Activated T-cell treated with anti-CD3 and anti-CD28 coated beads, Interleukin-2, amount 50 U/mL, for 48 hours (primary cell): Measurements from ENCODE around the gene PLA2G3.
"Not testable (repeated sequence)": the region's sequence is repeated elsewhere in the genome, so short reads cannot be mapped to it uniquely, and the experiment has no call there.

Source experiments
- DNase-seq, 2 experiments: peaks; one replicate each; pipeline ENCODE4 v3.0.0-alpha.2; 2020

The PLA2G3 gene

DNA sequence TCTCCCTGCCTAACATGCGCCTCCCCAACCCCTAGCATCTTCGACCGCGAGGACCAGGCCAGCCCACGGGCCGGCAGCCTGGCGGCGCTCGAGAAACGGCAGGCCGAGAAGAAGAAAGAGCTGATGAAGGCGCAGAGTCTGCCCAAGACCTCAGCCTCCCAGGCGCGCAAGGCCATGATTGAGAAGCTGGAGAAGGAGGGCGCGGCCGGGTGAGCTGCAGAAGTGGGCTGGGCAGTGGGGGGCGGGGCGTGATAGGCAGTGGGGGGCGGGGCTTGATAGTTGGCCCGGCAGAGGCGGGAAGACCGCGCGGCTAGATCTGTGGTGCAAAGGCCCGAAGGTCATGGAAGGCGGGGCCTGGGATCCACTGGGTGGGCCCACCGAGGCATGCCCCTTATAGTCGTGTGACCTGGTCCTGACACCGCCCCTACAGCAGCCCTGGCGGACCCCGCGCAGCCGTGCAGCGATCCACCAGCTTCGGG lies 41.6 kb downstream of the PLA2G3 start:
- DNase-seq, result no peak

DNA sequence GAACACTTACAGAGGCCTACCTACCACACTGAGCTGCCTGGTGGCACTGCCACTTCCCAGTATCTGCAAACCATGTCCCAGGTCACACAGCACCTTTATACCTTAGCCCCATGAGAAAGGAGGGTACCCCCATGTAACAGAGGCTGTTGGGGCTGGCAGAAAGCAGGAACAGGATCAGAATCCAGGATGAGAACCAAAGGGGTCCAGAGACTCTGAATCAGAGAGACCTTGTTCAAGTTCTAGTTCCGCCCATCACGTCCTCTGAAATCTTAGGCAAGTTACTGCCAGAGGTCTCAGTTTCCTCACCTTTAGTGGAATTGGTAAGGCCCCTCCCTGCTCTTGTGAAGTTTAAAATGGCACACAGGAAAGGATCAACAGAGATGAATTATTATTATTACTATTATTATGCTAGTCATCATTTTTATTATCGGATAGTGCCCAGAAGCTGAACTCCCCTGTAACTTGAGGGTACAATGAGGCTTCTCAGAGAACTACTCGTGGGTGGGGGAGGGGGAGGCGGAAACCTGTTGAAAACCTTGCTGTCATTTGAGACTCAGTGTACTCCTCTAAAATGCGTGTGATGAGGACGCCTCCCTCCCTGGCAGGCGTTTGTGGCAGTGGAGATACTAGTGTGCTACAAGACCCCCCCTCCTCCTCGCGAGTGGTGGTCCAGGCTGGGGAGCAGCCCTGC lies 42.2 kb downstream of the PLA2G3 start:
- DNase-seq, result no peak

DNA sequence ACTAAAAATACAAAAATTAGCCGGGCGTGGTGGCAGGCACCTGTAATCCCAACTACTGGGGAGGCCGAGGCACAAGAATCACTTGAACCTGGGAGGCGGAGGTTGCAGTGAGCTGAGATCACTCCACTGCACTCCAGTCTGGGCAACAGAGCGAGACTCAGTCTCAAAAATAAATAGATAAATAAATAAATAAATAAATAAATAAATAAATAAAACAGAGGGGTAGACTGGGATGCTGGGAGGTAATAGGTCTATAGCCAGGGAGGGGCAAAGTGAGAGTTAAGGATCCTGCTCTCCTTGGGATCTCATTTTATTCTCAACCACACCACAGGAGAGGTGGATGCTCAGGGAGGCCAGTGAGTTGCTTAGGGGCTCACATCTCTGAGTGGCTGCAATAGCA lies 42.8 kb downstream of the PLA2G3 start:
- DNase-seq, result not testable (repeated sequence)

DNA sequence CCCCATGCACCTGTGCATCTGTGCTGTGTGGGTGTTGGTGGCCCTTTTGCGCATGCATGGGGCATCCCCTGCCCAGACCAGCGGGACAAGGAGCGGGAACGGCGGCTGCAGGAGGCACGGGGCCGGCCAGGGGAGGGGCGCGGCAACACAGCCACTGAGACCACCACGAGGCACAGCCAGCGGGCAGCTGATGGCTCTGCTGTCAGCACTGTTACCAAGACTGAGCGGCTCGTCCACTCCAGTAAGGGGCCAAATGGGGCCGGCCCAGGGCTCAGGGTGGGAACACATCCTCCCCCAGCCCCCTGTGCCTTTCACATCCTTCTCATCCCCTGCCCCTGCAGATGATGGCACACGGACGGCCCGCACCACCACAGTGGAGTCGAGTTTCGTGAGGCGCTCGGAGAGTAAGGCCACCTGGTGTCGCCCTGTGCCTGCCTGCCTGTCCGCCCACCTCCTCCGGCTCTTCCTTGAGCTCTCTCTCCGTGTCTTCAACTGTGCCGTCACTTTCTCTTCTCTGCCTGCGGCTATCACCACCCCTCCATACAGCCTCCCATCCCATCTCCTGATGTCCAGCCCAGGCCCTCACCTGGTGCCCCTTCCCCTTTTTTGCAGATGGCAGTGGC lies 43.5 kb downstream of the PLA2G3 start:
- no peak for DNase-seq

DNA sequence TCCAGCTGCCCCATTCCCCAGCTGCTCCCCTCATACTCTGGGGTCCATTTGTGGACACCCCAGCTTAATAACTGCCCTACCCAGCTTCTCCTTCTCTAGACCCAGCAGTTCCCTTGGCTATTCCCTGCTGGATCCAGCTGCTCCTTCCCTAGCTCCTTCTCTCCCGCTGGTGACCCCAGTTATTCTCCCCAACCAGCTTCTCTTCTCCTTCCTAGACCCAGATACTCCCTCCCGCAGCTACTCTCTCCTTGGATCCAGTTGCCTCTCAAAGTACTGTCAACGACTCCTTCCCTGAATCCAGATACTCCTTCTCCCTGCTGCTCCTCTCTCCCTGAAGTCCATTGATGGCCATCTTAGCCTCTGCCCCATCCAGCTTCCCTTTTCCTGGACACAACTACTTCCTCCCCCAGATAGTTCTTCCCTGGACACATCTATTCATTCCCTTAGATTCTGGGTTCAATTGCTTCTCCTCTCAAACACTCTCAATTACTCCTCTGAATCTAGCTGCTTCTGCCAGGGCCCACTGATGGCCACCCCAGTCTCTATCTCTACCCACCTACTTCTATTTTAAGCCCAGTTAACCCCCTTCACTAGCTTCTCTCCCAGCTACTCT lies 44.6 kb downstream of the PLA2G3 start:
- DNase-seq, result no peak

DNA sequence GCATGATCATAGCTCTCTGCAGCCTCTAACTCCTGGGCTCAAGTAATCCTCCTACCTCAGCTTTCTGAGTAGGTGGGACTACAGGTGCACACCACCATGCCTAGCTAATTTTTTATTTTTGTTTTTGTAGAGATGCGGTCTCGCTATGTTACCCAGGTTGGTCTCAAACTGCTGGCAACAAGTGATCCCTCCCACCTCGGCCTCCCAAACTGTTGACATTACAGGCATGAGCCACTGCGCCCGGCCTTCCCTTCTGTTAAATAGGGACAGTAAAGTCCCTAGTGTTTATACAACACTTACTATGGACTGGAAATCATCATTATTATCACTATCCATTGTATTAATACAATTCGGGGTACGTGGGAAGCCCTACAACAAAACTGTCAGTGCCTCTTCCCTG lies 45.6 kb downstream of the PLA2G3 start:
- DNase-seq, result no peak

DNA sequence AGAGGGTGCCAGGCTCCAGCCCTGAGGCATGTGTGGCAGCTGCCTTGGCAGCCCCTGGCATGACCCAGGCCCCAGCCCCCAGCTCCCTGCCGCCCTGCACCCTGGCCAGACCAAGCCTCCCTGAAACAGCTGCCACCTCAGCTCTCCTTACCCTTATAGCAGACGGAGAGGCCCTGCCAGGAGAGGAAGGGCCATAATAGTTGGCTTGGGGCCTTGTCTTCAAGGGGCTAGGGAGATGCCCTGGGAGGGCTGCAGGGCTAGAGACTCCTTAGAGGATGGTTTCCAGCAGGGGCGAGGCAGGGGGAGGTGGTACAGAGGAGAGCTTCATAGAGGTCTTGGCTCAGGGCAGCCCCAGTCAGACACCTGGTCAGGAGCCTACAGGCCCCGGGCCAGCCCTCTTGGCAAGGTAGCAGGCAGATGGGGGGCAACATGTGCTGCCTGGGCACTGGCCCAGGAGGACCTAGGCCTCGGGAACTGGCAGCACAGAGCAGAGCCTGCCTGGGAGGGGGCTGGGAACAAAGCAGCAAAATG lies 46.2 kb downstream of the PLA2G3 start:
- DNase-seq, result no peak

DNA sequence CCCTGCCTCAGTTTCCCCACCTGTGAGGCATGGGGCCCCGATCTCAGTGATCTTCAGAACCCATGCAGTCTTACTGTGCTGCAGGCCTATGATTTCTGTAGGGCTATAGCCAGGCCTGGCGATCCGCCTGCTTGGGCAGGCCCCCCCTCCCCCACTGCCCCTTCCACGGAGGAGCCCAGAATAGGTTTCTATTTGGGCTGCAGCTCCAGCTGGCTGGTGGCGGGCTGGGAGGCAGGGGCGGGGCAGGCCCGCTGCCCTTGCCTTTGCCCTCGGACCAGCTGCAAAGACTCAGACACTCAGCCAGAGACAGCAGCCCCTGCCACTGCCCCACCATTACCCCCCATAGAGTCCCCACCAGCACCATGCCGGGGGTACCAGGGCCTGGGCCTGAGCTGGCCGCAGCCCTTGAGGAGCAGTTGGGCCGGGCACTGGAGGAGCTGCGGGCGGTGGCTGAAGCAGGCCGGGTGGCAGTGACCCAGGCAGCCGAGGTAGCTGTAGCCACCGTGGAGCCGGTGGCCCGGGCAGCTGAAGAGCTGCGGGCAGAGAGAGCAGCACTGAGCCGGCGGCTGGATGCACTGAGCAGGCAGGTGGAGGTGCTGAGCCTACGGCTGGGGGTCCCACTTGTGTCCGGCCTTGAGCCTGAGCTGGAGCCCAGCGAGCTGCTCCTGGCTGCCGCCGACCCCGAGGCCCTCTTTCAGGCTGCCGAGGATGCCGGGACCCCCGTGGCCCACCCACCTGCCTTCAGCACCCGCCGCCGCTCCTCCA lies 47.0 kb downstream of the PLA2G3 start:
- no peak for DNase-seq

DNA sequence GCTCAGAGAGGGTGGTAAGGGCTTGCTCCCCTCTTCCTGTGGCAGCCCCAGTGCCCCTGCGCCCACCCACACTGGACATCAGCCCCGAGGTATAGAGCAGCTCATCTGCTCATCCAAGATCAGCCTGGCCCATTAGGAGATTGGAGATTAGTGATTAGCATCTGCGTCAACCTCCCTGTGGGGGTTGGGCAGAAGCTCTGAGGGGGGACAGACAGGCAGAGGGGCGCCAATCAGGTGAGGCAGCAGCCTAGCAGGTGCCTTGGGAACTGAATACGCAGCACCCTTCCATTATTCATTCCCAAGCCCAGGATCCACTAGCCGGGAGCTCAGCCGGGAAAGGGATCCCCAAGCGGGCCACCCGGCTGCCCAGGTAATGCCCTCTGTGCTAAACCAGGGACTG lies 48.1 kb downstream of the PLA2G3 start:
- DNase-seq, result no peak

DNA sequence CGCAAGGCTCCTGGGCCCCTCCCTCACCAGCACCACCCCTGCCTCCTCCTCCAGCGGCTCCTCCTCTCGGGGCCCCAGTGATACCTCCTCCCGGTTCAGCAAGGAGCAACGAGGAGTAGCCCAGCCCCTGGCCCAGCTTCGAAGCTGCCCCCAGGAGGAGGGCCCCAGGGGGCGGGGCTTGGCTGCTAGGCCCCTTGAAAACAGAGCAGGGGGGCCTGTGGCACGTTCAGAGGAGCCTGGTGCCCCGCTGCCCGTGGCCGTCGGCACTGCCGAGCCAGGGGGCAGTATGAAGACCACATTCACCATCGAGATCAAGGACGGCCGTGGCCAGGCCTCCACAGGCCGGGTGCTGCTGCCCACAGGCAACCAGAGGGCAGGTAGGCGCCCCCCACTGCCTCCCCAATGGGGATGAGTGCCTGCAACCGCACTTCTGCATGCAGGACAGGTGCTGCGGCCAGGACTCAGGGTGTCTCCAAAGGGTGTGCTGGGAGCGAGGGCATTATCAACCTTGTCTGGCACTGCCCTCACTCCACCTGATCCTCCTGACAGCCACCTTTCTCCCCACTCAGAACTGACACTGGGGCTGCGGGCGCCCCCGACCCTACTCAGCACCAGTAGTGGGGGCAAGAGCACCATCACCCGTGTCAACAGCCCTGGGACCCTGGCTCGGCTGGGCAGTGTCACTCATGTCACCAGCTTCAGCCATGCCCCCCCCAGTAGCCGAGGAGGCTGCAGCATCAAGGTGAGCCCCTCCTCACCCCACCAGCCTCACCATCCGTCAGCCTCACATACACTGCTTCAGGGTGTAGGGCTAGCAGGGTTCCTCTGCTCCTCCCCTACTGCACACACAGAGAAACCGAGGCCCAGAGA lies 49.0 kb downstream of the PLA2G3 start:
- DNase-seq, result no peak

DNA sequence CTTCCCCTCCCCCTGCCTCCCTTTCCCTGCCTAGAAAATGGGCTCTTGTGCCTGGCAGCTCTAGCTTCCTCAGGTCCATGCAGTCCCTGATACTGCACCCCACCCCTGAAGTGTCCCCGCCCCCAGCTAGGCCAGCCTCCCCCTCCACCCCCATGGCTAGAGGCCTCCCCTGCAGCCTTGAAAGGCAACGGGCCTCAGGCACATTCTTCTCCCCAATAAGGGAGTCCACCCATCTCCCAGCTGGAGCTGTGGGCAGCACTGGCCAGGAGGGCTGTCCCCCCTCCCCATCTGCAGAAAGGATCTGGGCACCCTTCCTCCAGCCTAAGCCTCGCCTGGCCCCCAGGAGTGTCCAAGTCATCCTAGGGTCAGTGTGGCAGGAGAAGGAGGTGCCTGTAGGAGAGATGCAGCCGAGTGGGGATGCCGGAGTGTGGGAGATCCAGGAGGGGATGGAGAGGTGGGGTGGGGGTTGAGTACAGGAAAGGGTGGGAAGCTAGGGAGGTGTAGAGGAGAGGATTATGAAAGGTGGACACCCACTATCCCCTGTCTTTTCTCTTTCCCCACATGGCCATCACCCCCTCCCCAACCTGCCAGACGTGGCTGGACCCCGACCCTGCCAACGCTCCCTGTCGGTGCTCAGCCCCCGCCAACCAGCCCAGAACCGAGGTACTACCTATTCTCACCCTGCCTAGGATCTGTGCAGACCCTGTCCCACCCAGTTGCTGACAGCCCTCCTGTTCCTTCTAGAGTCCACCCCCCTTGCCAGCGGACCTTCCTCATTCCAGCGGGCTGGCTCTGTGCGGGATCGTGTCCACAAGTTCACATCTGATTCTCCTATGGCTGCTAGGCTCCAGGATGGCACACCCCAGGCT lies 49.9 kb downstream of the PLA2G3 start:
- no peak for DNase-seq

DNA sequence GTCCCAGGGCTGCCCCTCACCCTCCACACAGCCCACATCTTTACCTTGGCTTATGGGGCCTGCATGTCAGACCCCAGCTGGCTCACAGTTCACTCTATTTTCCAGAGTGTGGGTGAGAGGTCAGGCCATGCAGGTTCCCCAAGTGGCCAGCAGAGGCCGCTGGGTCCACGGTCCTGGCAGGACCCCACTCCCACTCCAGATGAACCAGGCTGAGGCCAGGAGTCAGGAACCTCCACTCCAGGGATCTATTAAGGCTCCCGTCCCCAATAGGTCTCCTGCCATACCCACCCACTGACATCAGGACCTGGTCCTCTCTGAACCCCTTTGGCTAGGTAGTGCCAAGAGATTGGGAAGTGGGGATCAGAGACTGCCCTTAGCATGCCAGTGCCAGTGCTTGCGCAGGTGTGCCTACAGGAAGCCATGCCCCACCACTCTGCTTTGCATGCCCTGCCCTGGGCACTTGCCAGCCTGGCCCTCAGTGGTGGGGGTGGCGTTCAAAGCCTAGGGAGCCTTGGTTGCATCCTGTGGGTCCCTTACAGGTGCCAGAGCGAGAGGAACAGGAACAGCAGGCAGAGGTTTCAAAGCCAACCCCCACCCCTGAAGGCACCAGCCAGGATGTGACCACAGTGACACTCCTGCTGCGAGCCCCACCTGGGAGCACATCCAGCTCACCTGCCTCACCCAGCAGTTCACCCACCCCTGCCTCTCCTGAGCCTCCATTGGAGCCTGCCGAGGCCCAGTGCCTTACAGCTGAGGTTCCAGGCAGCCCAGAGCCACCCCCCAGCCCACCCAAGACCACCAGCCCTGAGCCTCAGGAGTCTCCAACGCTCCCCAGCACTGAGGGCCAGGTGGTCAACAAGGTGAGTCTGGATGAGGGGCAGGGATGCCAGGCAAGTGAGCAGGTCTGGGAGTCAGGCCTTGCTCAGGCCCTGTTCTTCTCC lies 50.9 kb downstream of the PLA2G3 start:
- peak; percentile 47 to 61 for DNase-seq

DNA sequence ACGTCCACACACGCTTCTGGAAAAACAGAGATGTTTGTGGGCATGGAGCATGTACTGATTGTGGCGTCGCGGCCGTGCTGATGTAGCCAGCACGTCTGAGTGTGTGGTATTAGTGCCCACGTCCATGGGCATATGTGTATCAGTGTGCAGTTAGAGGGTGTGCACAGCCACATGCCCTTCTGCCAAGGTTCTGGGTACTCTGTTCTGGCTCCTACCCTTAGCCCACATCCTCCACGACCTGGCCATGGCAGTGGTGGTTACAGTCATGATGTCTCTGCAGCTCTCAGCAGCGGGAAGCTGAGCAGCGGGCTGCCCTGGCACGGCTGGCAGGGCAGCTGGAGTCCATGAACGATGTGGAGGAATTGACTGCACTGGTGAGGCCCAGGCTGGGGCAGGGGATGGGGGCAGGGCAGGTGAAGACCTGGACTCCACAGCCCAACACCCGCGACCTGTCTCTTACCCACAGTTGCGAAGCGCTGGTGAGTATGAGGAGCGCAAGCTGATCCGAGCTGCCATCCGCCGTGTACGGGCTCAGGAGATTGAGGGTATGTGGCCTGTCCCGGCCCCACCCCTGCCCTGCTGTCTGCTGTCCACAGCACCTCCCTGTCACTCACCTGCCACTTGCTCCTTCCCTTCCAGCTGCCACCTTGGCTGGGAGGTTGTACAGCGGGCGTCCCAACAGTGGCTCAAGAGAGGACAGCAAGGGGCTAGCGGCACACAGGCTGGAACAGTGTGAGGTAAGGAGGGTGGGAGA lies 51.9 kb downstream of the PLA2G3 start:
- DNase-seq, result no peak

DNA sequence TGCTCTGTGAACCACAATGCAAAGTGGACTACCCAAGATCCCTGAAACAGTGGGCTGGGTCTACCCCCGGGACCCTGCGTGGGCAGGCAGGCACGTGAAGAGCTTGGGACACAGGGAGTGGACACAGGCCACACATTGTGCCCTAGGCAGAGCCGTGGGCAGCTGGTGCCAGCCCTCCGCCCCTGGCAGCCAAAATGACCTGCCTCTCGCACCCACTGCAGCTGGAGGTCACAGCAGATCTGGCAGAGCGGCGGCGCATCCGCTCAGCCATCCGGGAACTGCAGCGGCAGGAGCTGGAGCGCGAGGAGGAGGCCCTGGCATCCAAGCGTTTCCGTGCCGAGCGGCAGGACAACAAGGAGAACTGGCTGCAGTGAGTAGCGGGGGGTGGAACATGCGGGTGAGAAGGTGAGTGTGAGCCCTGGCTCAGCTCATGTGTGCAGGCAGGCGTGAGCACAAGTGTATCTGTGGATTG lies 52.5 kb downstream of the PLA2G3 start:
- DNase-seq, result no peak

DNA sequence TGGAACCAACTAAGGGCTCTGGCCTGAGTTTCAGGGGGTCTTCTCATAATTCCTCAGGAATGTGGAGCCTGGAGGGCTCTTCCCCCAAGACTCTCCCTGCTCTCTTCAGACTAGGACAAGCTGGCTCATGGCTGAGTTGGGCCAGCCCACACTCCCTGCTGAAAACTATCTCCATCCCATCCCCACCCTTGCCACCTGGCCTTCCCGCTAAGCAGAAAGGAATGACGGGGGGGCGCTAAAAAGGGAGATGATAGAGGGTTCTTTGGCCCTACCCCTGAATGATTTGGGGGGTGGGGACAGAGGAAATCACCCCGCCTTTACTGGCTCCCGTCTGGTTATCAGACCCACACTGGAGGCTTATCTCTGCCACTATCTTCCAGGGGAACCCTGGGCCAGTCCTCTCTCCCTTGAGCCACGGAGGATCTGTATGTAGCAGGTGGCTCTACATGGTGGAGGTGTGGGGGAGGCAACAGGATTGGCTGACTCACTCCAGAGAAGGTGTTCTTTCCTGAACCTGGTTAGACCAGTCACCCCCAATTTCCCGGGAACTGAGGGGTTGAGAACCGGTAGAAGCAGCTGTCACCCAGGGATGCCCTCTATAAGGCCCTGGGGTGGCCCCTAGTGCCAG lies 53.5 kb downstream of the PLA2G3 start:
- no peak for DNase-seq

DNA sequence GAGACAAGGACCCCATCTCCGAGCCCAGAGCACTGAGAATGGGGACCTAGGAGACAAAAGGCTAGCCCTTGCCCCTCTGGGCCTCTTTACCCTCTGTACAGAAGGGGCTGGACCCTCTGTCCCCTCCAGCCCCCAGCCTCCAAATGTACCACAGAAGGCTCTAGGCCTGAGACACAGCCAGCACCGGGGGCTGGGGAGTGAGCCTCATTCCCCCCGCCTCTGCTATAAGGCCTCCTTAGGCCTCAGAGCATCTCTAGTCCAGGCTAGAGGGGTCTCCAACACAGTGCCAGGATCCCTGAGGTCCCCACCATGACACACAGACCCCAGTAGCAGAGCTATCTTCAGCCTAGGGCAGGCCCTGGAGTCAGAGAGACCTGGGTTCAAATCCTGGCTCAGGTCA lies 54.4 kb downstream of the PLA2G3 start:
- no peak for DNase-seq

DNA sequence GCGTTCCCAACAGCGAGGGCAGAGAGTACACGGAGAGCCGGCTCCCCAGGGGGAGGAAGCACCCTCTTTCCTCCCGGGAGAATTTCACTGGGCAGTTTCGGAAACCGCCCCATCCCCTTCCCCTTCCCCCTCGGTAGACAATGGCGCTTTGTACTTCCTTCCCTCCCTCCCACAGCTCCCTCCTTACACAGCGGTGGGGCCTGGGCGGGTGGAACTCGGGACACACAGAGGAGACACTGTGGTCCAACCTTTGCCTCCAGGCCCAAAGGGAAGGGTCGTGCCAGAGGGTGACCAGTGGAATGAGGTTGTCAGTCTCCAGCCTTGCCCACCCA lies 54.8 kb downstream of the PLA2G3 start:
- no peak for DNase-seq

DNA sequence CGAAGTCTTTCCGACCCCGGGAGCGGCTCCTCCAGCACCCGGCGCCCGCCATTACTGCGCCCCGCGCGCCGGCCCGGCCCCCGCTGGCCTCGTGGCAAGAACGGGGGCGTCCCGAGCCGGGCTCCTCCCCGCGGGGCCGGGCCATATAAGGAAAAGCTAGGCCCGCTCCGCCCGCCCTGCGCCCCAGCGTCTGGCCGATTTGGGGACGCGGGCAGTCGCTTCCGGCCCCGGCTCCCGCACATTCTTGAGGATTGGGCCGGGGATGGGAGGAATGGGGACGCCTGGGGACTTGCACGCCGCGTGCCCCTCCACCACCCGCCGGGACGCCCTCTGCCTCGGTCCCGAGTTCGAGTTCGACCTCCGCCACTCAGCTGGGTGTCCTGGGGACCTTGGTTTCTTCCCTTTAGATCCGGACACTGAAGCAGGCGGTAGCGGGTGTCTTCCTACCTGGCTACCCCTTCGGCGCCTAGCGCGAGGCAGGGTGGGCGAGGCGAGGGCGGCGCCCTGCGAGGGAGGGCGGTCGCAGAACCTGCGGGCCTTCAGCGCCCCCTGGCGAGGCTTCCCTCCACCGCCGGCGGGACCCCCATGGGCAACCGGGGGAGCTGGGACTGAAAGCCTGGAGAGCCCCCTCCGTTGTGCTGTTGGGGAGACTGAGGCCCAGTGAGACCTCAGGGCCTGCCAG lies 55.4 kb downstream of the PLA2G3 start:
- peak; percentile 91 to 92 for DNase-seq
